ENCODE measurements around the gene NEGR1. TPM values are rescaled to one million over a fixed set of nuclear protein-coding genes. Genes with fewer than 3 reads are reported as not detected.

The NEGR1 gene
- total and polyA plus RNA-seq, 10 donors = 0.07 to 1.3 (median 0.54) TPM

DNA sequence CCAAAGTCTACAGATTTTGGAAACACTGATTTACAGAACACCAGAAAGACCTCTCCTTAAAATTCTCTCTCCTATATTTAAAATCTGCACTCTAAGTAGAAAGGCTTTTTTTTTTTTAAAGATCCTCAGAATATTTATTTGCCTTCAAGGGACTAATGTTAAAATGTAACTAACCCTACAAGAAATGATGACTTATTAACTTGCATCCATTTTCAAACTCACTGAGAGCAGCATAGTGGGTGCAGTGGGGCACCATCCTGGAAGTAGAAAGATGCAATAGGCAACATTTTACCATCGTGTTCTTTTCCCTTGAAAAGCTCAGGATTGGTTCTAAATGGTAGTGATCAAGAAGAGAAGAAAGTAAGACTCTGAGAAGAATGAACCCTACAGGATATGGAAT, 498.1 kb downstream of the NEGR1 start:
- H3K4me1 ChIP-seq = no peaks in the 10 kb centered on the region
- no peaks in the 10 kb centered on the region for H3K27me3 ChIP-seq (replicated peaks in 1 of 7)
- DNase-seq = no peak
- no peak overlapping the region for H3K4me3 ChIP-seq
- TF ChIP-seq POLR2AphosphoS5 (IDR thresholded peaks at IDR 0.05) (no peak), POLR2A (IDR thresholded peaks at IDR 0.05) (no peak)
- TF ChIP-seq, protein P1, sequence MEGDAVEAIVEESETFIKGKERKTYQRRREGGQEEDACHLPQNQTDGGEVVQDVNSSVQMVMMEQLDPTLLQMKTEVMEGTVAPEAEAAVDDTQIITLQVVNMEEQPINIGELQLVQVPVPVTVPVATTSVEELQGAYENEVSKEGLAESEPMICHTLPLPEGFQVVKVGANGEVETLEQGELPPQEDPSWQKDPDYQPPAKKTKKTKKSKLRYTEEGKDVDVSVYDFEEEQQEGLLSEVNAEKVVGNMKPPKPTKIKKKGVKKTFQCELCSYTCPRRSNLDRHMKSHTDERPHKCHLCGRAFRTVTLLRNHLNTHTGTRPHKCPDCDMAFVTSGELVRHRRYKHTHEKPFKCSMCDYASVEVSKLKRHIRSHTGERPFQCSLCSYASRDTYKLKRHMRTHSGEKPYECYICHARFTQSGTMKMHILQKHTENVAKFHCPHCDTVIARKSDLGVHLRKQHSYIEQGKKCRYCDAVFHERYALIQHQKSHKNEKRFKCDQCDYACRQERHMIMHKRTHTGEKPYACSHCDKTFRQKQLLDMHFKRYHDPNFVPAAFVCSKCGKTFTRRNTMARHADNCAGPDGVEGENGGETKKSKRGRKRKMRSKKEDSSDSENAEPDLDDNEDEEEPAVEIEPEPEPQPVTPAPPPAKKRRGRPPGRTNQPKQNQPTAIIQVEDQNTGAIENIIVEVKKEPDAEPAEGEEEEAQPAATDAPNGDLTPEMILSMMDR (IDR thresholded peaks at IDR 0.05 in 8 of 11, conservative IDR thresholded peaks at IDR 0.05 in 3 of 11) = no peak
- WGBS, 5 donors = 67 to 88% (median 77%) methylated on average over 1 of the region's 1 CpG
- H3K9me3 ChIP-seq = no peaks in the 10 kb centered on the region
- H3K27ac ChIP-seq = no peak overlapping the region
- intact Hi-C loops (cut with DNase I; ENCODE audit: low total_unique reads) = no loop called here
- no peaks in the 10 kb centered on the region for H3K36me3 ChIP-seq

DNA sequence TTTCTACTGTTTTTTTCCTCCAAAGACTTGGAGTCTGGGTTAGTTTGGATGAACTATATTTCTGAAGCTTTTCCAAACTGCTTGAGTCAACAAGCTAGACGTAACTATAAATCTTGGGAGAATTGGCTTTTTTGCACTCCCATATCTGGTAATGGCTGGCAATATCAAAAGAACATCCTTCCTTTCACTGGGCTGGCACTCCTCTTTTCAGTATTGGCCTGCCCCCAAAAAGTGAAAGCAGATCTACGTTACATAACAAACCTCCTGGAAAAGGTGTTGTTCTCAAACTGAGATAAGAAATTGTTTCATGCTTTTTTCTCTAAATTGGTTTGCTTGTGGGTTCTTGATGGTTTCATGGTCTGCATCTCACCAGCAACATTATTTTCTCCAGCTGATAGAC, 499.3 kb downstream of the NEGR1 start:
- no peak for DNase-seq
- no peaks in the 10 kb centered on the region for H3K9me3 ChIP-seq
- 62 to 74% (median 66%) methylated on average over 2 of the region's 2 CpGs for WGBS, 5 donors
- no peaks in the 10 kb centered on the region for H3K36me3 ChIP-seq
- no peaks in the 10 kb centered on the region for H3K4me1 ChIP-seq
- no peak overlapping the region for H3K27ac ChIP-seq
- no peak for TF ChIP-seq POLR2A (IDR thresholded peaks at IDR 0.05)
- TF ChIP-seq, protein P1 (IDR thresholded peaks at IDR 0.05 in 8 of 11, conservative IDR thresholded peaks at IDR 0.05 in 3 of 11) = no peak
- no peak for TF ChIP-seq POLR2AphosphoS5 (IDR thresholded peaks at IDR 0.05)
- H3K27me3 ChIP-seq (replicated peaks in 1 of 7) = no peaks in the 10 kb centered on the region
- H3K4me3 ChIP-seq = no peak overlapping the region
- intact Hi-C loops (cut with DNase I; ENCODE audit: low total_unique reads) = no loop called here

DNA sequence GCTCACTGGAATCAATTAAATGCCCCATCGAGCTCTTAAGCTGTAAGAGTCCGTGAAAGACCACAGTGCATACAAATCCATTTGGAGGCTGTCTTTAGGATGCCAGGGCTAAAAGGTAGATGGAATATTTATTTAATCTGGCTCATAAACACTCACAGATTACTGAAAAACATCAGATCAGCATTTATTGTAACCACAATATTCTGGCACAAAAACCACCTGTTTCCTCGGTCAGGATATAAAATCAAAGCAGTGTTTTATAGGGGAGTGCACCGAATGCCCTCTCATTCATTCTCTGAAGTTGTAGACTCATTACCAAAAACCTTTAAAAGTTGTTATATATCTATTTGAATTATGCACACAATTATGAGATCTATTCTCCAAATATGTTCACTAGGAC, 500.9 kb downstream of the NEGR1 start:
- no peak for DNase-seq
- 62 to 72% (median 67%) methylated on average over 4 of the region's 4 CpGs for WGBS, 5 donors
- TF ChIP-seq POLR2A (IDR thresholded peaks at IDR 0.05) = no peak
- TF ChIP-seq, protein P1 (IDR thresholded peaks at IDR 0.05 in 8 of 11, conservative IDR thresholded peaks at IDR 0.05 in 3 of 11) = no peak
- TF ChIP-seq POLR2AphosphoS5 (IDR thresholded peaks at IDR 0.05) = no peak
- Histone ChIP-seq H3K36me3 (no peaks in the 10 kb centered on the region), H3K9me3 (no peaks in the 10 kb centered on the region), H3K4me3 (no peak overlapping the region), H3K27ac (no peak overlapping the region), H3K4me1 (no peaks in the 10 kb centered on the region), H3K27me3 (replicated peaks in 1 of 7) (no peaks in the 10 kb centered on the region)
- intact Hi-C loops (cut with DNase I; ENCODE audit: low total_unique reads) = no loop called here

DNA sequence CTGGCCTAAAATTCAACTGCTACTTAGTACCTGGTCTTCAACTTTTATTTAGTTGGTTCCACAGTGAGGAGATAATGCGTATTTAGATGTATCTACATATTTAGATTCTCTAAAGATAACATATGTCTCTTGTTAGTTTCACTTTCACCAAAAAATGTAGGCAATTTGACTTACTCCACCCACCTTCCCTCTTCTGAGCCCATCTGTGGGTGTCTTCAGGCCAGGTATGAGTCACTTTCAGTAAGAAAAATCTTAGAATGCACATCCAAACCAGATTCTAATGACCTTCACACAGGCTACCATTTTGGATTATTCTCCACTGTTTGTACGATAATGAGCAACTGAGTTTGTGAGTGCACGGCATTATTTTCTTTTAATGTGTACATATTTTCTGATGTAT, 501.7 kb downstream of the NEGR1 start:
- Histone ChIP-seq H3K27ac (no peak overlapping the region), H3K9me3 (no peaks in the 10 kb centered on the region), H3K4me1 (no peaks in the 10 kb centered on the region), H3K4me3 (no peak overlapping the region), H3K27me3 (replicated peaks in 1 of 7) (no peaks in the 10 kb centered on the region), H3K36me3 (no peaks in the 10 kb centered on the region)
- intact Hi-C loops (cut with DNase I; ENCODE audit: low total_unique reads) = no loop called here
- WGBS, 5 donors = 83 to 92% (median 86%) methylated on average over 3 of the region's 3 CpGs
- TF ChIP-seq POLR2A (IDR thresholded peaks at IDR 0.05) = no peak
- TF ChIP-seq, protein P1 (IDR thresholded peaks at IDR 0.05 in 8 of 11, conservative IDR thresholded peaks at IDR 0.05 in 3 of 11) = no peak
- TF ChIP-seq POLR2AphosphoS5 (IDR thresholded peaks at IDR 0.05) = no peak
- no peak for DNase-seq
